Ovary (tissue), 9 donors: ENCODE results near the gene CLOCK. TPM values are rescaled to one million over a fixed set of nuclear protein-coding genes. Genes with fewer than 3 reads are reported as not detected.

Source experiments
- DNase-seq, 5 donors: peaks; one replicate each; pipeline ENCODE4 v3.0.0-alpha.2; 2019 to 2020
- H3K27ac ChIP-seq, 2 donors: fragments of 200-600 bp; one replicate each; pipeline versions ENCODE4 v1.5.1 to v1.8.0; 2019 to 2022
- H3K27me3 ChIP-seq: fragments of 200-600 bp; one replicate; pipeline ENCODE4 v1.8.0; 2022
- H3K36me3 ChIP-seq: fragments of 200-600 bp; sonication (generic); one replicate; pipeline ENCODE4 v1.5.1; 2019
- H3K4me1 ChIP-seq: one replicate; pipeline ENCODE4 v1.8.1; 2013; ENCODE audit warnings: mild to moderate bottlenecking, moderate library complexity; ENCODE audit not compliant: insufficient read depth
- H3K4me3 ChIP-seq: fragments of 200-600 bp; sonication (generic); one replicate; pipeline ENCODE4 v1.5.1; 2017
- H3K9me3 ChIP-seq, 2 donors: fragments of 200-600 bp in 1 of 2; sonication (generic) in 1 of 2; one replicate each; pipeline versions ENCODE4 v1.5.1 to v1.8.1; 2013 to 2019; ENCODE audit warnings: mild to moderate bottlenecking in 1 of 2, moderate library complexity in 1 of 2
- CTCF ChIP-seq, 3 donors: fragments of 450-650 bp in 2 of 3; fragments of 200-600 bp in 1 of 3; IDR thresholded peaks; one replicate each; pipeline versions ENCODE4 v1.5.1 to v1.8.0; 2016 to 2022; ENCODE audit warnings: antibody characterized with exemption in 3 of 3, mild to moderate bottlenecking in 1 of 3
- EP300 ChIP-seq: sonication (generic); formaldehyde crosslinking; IDR thresholded peaks from one replicate; pipeline ENCODE4 v1.6.1; 2017; ENCODE audit warnings: antibody characterized with exemption
- POLR2A ChIP-seq: fragments of 450-650 bp; IDR thresholded peaks from one replicate; pipeline ENCODE4 v1.6.1; 2017; ENCODE audit warnings: antibody characterized with exemption, mild to moderate bottlenecking, moderate library complexity
- WGBS, 3 donors: extraction: QIAGEN DNeasy Blood & Tissue Kit in 1 of 3; methylation state at CpG; one replicate each; pipeline versions ENCODE4 v1.1.5 to v1.1.7; 2013 to 2017; 5-methylcytosine and 5-hydroxymethylcytosine counted together
- intact Hi-C, 4 donors: fragments of 100-400 bp; cut with DNase I; formaldehyde crosslinking; loops; one replicate each; pipeline versions ENCODE4 v1.11.0 to v1.15.1; 2022 to 2023
- polyA plus RNA-seq, 2 donors: library from polyadenylated mRNA; stranded (reverse); fragments of 200-250 nt in 1 of 2; fragments of 350-450 nt in 1 of 2; fragmentation: Illumina TruSeq in 1 of 2; extraction: RNeasy Lipid Tissue Mini Kit (QIAGEN cat#74804) in 1 of 2; gene quantifications; one replicate each; pipeline ENCODE4 v1.2.3, GENCODE V29; 2013 to 2014
- total RNA-seq, 7 donors: library from RNA; depleted of rRNA in 2 of 7; stranded (reverse); fragments of >200 nt in 2 of 7; fragmentation: NEBNext Ultra II Directional in 3 of 7; extraction: Animal tissue kit (Norgen Biotek cat#: 25700) in 3 of 7; gene quantifications; one replicate each; pipeline versions ENCODE4 v1.1.0 to v1.2.4, GENCODE V29; 2016 to 2023
- donor health status: DM: no; HTN: no; CAD: no; lungs with moderate emphysema.
- donor health status: DM: no; HTN: no; CAD: no.
- donor health status: Bipolar disorder and iron deficiency.
- donor health status: DM: yes; HTN: yes; CAD: no.
- donor health status: DM: no; HTN: no; CAD: no.
- donor health status: DM: yes; HTN: yes; CAD: no.

The CLOCK gene
- total and polyA plus RNA-seq, 9 donors = 5.4 to 36.4 (median 27.5) TPM

DNA sequence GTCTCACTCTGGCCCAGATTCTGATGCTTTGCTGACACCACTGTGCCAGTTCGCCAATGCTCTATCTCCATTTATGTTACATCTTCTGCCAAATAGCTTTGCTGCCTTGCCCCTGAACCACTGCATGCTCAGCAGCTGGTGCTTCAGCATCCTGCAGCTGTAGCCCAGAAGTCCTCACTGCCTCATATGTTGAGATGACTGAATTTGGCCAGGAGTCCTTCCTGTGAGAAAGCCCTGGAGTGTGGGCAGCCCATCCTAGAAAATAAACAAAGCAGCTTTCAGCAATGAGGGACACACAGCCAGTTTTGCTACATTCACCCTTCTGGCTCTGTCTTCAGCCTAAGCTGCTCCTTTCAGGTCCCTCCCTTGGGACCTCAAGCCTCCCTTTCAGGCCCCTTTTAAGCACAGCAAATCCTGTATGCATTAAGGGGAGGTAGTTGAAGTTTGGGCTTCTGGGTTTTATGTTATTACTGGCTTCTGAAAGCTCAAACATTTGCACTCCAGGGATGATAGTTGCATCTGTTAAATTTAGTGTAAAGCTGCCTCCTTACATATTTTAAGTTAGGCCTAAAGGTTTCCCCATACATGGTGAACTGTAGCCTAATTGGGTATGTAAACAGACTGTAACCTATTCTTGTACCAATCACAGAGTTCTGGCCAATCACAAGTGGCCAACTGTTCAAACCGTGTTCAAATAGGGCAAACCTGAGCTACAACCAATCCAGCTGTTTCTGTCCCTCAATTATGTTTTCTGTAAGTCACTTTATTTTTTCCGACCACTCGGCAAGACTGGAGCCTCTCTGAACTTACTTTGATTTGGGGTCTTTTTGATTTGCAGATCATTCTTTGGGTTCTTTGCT is 153.0 kb downstream of the CLOCK start:
- Histone ChIP-seq H3K9me3 (no peaks in the 10 kb centered on the region), H3K4me1 (peaks cover 3% of the 10 kb centered on the region), H3K27ac (no peak overlapping the region), H3K36me3 (no peaks in the 10 kb centered on the region), H3K4me3 (no peak overlapping the region), H3K27me3 (no peaks in the 10 kb centered on the region)
- WGBS, 3 donors = 85 to 89% (median 89%) methylated on average over 4 of the region's 4 CpGs
- intact Hi-C loops = loop anchor here in 1 of 4 donors (2.0 kb wide), 1 partner anchor 155 kb away; no protein-coding TSS in a partner anchor
- TF ChIP-seq CTCF (IDR thresholded peaks at IDR 0.05) (no peak), EP300 (no peak), POLR2A (no peak)
- no peak for DNase-seq

- TF ChIP-seq POLR2A (no peak), CTCF (IDR thresholded peaks at IDR 0.05) (no peak), EP300 (no peak)
- Histone ChIP-seq H3K27ac (no peak overlapping the region), H3K36me3 (no peaks in the 10 kb centered on the region), H3K9me3 (no peaks in the 10 kb centered on the region), H3K27me3 (no peaks in the 10 kb centered on the region), H3K4me3 (no peak overlapping the region), H3K4me1 (no peaks in the 10 kb centered on the region)
- intact Hi-C loops = loop anchor here in 1 of 4 donors (5.0 kb wide), 1 partner anchor 40 kb away; the partner anchor contains the start of gene SRD5A3
- no peak for DNase-seq
- 78 to 98% (median 90%) methylated on average over 2 of the region's 2 CpGs for WGBS, 3 donors
These were observed 159.9 kb downstream of the CLOCK start for GRCh38 chr4:55386840-55387239.

- Histone ChIP-seq H3K4me3 (no peak overlapping the region), H3K4me1 (no peaks in the 10 kb centered on the region), H3K27ac (no peak overlapping the region), H3K27me3 (no peaks in the 10 kb centered on the region), H3K9me3 (no peaks in the 10 kb centered on the region), H3K36me3 (no peaks in the 10 kb centered on the region)
- DNase-seq = no peak
- intact Hi-C loops = loop anchor here in 1 of 4 donors (5.0 kb wide), 1 partner anchor 39 kb away; the partner anchor contains the start of gene SRD5A3
- no peak for TF ChIP-seq EP300
- TF ChIP-seq CTCF (IDR thresholded peaks at IDR 0.05) = no peak
- no peak for TF ChIP-seq POLR2A
These were observed 160.6 kb downstream of the CLOCK start for GRCh38 chr4:55386073-55386472.

DNA sequence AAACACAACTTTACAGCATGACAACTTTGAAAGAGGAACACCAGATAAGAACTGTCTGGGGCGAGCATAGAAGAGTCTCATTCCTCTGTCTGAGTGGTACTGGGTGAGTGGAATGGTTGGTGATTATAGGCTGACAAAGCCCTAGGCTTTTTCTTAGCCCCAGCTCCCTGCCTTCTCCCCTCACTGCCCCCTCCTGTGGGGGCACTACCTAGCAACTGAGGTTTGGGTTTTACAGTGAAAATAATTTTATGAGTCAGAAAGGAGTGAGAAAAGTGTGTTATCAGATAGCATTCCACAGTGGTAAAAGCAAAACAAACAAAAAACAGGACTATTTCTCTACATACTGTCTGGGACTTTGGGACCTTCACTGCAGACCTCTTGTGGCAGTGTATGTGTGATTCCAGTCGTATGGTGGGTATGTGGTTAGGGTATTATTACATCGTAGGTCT is 161.5 kb downstream of the CLOCK start:
- Histone ChIP-seq H3K4me3 (no peak overlapping the region), H3K27ac (no peak overlapping the region)

More for the DNA sequence above, 161.5 kb downstream of the CLOCK start:
- Histone ChIP-seq H3K4me1 (no peaks in the 10 kb centered on the region), H3K36me3 (no peaks in the 10 kb centered on the region), H3K9me3 (no peaks in the 10 kb centered on the region), H3K27me3 (no peaks in the 10 kb centered on the region)
- DNase-seq = no peak
- WGBS, 3 donors = 82 to 88% (median 86%) methylated on average over 3 of the region's 3 CpGs
- TF ChIP-seq EP300 (no peak), POLR2A (no peak), CTCF (IDR thresholded peaks at IDR 0.05) (no peak)
- intact Hi-C loops = loop anchor here in 1 of 4 donors (5.0 kb wide), 1 partner anchor 38 kb away; the partner anchor contains the start of gene SRD5A3
